ENCODE measurements around the gene ITGA6.

Gene ITGA6

GRCh38 chr2:172389685-172390339, 37.6 kb upstream of the ITGA6 start:
- no peaks in the 10 kb centered on the region for H3K27me3 ChIP-seq (ENCODE audit: control insufficient read depth, insufficient read depth, low read length)
- TF ChIP-seq CTCF (IDR thresholded peaks at IDR 0.05) = no peak
- H3K9me3 ChIP-seq (ENCODE audit: control insufficient read depth, low read length) = no peaks in the 10 kb centered on the region
- no peak overlapping the region for H3K9ac ChIP-seq
- H3K4me1 ChIP-seq = no peaks in the 10 kb centered on the region
- no peaks in the 10 kb centered on the region for H3K79me2 ChIP-seq
- no peak overlapping the region for H3K4me3 ChIP-seq (ENCODE audit: low read depth, low read length)
- no peak overlapping the region for H3K27ac ChIP-seq
- H2AFZ ChIP-seq = no peak overlapping the region
- H3K36me3 ChIP-seq (ENCODE audit: control insufficient read depth, insufficient read depth, low read length) = no peaks in the 10 kb centered on the region
- H3K4me2 ChIP-seq (ENCODE audit: low read length) = no peak overlapping the region

GRCh38 chr2:172394002-172394401, 33.4 kb upstream of the ITGA6 start:
- H3K9me3 ChIP-seq (ENCODE audit: control insufficient read depth, low read length) = no peaks in the 10 kb centered on the region
- no peak for TF ChIP-seq CTCF (IDR thresholded peaks at IDR 0.05)
- H3K79me2 ChIP-seq = no peaks in the 10 kb centered on the region
- H2AFZ ChIP-seq = no peak overlapping the region
- H3K4me3 ChIP-seq (ENCODE audit: low read depth, low read length) = no peak overlapping the region
- H3K9ac ChIP-seq = no peak overlapping the region
- H3K36me3 ChIP-seq (ENCODE audit: control insufficient read depth, insufficient read depth, low read length) = no peaks in the 10 kb centered on the region
- no peaks in the 10 kb centered on the region for H3K27me3 ChIP-seq (ENCODE audit: control insufficient read depth, insufficient read depth, low read length)
- H3K27ac ChIP-seq = no peak overlapping the region
- no peaks in the 10 kb centered on the region for H3K4me1 ChIP-seq
- H3K4me2 ChIP-seq (ENCODE audit: low read length) = no peak overlapping the region

GRCh38 chr2:172395503-172395902, 31.9 kb upstream of the ITGA6 start:
- TF ChIP-seq CTCF (IDR thresholded peaks at IDR 0.05) = no peak
- Histone ChIP-seq H3K4me1 (no peaks in the 10 kb centered on the region), H3K36me3 (ENCODE audit: control insufficient read depth, insufficient read depth, low read length) (no peaks in the 10 kb centered on the region), H3K27me3 (ENCODE audit: control insufficient read depth, insufficient read depth, low read length) (no peaks in the 10 kb centered on the region), H3K9ac (no peak overlapping the region), H3K9me3 (ENCODE audit: control insufficient read depth, low read length) (no peaks in the 10 kb centered on the region), H3K79me2 (no peaks in the 10 kb centered on the region), H3K4me2 (ENCODE audit: low read length) (no peak overlapping the region), H3K27ac (no peak overlapping the region), H2AFZ (no peak overlapping the region), H3K4me3 (ENCODE audit: low read depth, low read length) (no peak overlapping the region)

DNA sequence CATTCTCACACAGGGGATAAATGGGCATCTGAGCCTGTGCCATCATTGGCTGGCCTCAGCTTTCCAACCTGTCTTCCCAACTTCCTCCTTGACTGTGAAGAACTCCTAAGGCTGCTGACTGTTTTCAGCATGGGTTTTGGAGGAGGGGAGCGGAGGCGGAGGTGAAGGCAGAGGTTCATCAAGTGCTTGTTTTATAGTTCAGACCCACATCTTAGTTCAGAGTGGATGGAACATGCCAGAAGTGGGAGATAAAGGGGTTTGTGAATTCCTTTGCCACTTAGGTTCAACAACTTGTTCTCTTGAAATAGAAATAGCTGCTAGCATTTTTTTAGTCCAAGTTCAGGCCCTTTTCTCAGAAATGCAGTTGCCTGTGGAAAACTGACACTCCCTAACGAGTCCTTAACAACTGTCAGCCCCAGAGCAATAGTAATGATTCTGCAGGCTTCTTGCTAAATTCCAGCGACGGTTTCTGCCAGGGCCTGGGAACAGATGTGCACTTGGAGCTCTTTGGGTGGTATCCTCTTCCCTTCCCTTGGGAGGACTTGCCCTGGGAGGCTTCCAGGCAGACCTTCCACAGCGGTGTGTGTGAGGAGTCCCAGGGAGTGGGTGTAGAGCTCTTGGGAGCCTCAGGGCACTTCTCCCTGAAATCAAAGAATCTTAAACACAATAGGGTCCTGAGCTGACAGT, 30.1 kb upstream of the ITGA6 start:
- Histone ChIP-seq H3K27me3 (ENCODE audit: control insufficient read depth, insufficient read depth, low read length) (no peaks in the 10 kb centered on the region), H3K79me2 (no peaks in the 10 kb centered on the region), H3K9me3 (ENCODE audit: control insufficient read depth, low read length) (no peaks in the 10 kb centered on the region), H3K27ac (no peak overlapping the region), H2AFZ (no peak overlapping the region), H3K4me2 (ENCODE audit: low read length) (no peak overlapping the region), H3K4me1 (no peaks in the 10 kb centered on the region), H3K9ac (no peak overlapping the region), H3K36me3 (ENCODE audit: control insufficient read depth, insufficient read depth, low read length) (no peaks in the 10 kb centered on the region), H3K4me3 (ENCODE audit: low read depth, low read length) (no peak overlapping the region)
- no peak for TF ChIP-seq CTCF (IDR thresholded peaks at IDR 0.05)

DNA sequence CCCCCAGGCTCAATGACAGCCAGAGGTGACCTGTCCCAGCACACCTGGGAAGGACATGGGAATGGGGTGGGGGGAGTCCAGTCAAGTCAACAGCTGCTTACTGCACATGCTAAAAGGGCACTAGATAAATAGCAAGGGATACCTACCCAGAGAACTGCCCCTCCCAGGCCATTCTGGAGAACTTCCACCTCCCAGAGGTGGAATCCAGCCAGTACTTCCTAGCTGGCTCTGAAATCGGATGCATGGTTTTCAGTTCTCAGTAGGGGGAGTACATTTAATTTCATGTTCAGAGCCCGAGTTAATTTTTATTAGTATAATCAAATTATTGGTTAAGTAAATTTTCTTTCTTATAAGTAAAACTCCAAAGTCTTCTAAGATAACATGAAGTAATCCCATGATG, 28.9 kb upstream of the ITGA6 start:
- no peak for TF ChIP-seq CTCF (IDR thresholded peaks at IDR 0.05)
- H3K4me3 ChIP-seq (ENCODE audit: low read depth, low read length) = no peak overlapping the region
- H3K36me3 ChIP-seq (ENCODE audit: control insufficient read depth, insufficient read depth, low read length) = no peaks in the 10 kb centered on the region
- H3K4me1 ChIP-seq = no peaks in the 10 kb centered on the region
- H3K9me3 ChIP-seq (ENCODE audit: control insufficient read depth, low read length) = no peaks in the 10 kb centered on the region
- H2AFZ ChIP-seq = no peak overlapping the region
- no peaks in the 10 kb centered on the region for H3K79me2 ChIP-seq
- no peaks in the 10 kb centered on the region for H3K27me3 ChIP-seq (ENCODE audit: control insufficient read depth, insufficient read depth, low read length)
- H3K27ac ChIP-seq = no peak overlapping the region
- no peak overlapping the region for H3K4me2 ChIP-seq (ENCODE audit: low read length)
- no peak overlapping the region for H3K9ac ChIP-seq
